Measurements from ENCODE around the gene CD84.

DNA sequence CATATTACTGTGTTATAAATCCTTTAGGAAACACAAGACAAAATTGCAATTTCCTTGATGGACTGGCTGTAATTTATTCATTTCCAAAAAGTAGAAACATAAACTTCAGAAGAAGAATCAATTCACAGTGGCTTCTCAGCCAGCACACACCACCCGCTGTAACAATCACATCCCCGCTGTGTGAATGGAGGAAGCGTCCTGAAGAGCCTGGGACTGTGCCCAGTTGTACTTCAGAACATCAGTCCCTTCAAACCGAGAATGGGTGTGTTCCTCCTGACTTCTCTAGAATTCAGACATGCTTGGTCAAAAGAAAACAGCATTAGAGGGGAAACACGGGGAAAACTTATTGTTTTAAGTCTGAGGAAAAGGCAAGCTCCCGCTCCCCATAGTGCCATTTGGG lies 28.8 kb upstream of the CD84 start:
- TF ChIP-seq CTCF (IDR thresholded peaks at IDR 0.05) (no peak), MAX (IDR thresholded peaks at IDR 0.05; ENCODE audit: low read depth) (no peak), MXI1 (IDR thresholded peaks at IDR 0.05; ENCODE audit: low read depth, low read length) (no peak)
